HG03342 (cell line): ENCODE results near the gene KAT2A.
A peak's percentile ranks its signal among the peaks of the same experiment; 100 is the strongest.
"Not testable (repeated sequence)": the region's sequence is repeated elsewhere in the genome, so short reads cannot be mapped to it uniquely, and the experiment has no call there.

ENCODE experiments used
- ATAC-seq: cut with Tn5 transposase; IDR thresholded peaks from one replicate; pipeline ENCODE4 v1.9.1; 2021; ENCODE audit warnings: mild to moderate bottlenecking, moderate library complexity; ENCODE audit not compliant: unreplicated experiment

Gene KAT2A

GRCh38 chr17:42120770-42121769, at the start of gene KAT2A:
KAT2A (minus strand) TSS chr17:42121367; CDS start chr17:42121304, 63 bp downstream.
- peak; percentile 65 for ATAC-seq

GRCh38 chr17:42169351-42169750, 48.2 kb upstream of the KAT2A start:
- no peak for ATAC-seq

- no peak for ATAC-seq
These were observed 46.6 kb upstream of the KAT2A start for GRCh38 chr17:42167807-42168206.

GRCh38 chr17:42166196-42166763, 45.1 kb upstream of the KAT2A start:
- ATAC-seq = no peak

GRCh38 chr17:42165751-42166150, 44.6 kb upstream of the KAT2A start:
- no peak for ATAC-seq

- ATAC-seq = no peak
These were observed 42.7 kb upstream of the KAT2A start for GRCh38 chr17:42163696-42164407.

GRCh38 chr17:42163113-42163512, 41.9 kb upstream of the KAT2A start:
- no peak for ATAC-seq

- ATAC-seq = no peak
These were observed 39.4 kb upstream of the KAT2A start for GRCh38 chr17:42160531-42160910.

GRCh38 chr17:42159796-42160530, 38.8 kb upstream of the KAT2A start:
- ATAC-seq = no peak

- no peak for ATAC-seq
These were observed 34.5 kb upstream of the KAT2A start for GRCh38 chr17:42155614-42156045.

- ATAC-seq = no peak
These were observed 33.0 kb upstream of the KAT2A start for GRCh38 chr17:42153919-42154742.

GRCh38 chr17:42146911-42147607, 25.9 kb upstream of the KAT2A start:
- ATAC-seq = no peak

- not testable (repeated sequence) for ATAC-seq
These were observed 22.0 kb upstream of the KAT2A start for GRCh38 chr17:42143138-42143537.

GRCh38 chr17:42142371-42142896, 21.3 kb upstream of the KAT2A start:
- ATAC-seq = no peak

- ATAC-seq = no peak
These were observed 20.2 kb upstream of the KAT2A start for GRCh38 chr17:42141382-42141781.

GRCh38 chr17:42140690-42141089, 19.5 kb upstream of the KAT2A start:
- not testable (repeated sequence) for ATAC-seq

GRCh38 chr17:42138749-42139492, 17.8 kb upstream of the KAT2A start:
- no peak for ATAC-seq

- no peak for ATAC-seq
These were observed 15.5 kb upstream of the KAT2A start for GRCh38 chr17:42136654-42137051.
